HG03280 (cell line): ENCODE measurements around the gene CAMK2G.
"Not testable (repeated sequence)": the region's sequence is repeated elsewhere in the genome, so short reads cannot be mapped to it uniquely, and the experiment has no call there.

Experiments used
- ATAC-seq: cut with Tn5 transposase; IDR thresholded peaks from one replicate; pipeline ENCODE4 v1.9.1; 2021; ENCODE audit warnings: mild to moderate bottlenecking, moderate library complexity; ENCODE audit not compliant: unreplicated experiment

The CAMK2G gene

GRCh38 chr10:73841526-73842285 is 32.6 kb downstream of the CAMK2G start:
- ATAC-seq = no peak

- ATAC-seq = no peak
Observed at GRCh38 chr10:73841061-73841421, 33.3 kb downstream of the CAMK2G start.

GRCh38 chr10:73840403-73841060 is 33.8 kb downstream of the CAMK2G start:
- no peak for ATAC-seq

DNA sequence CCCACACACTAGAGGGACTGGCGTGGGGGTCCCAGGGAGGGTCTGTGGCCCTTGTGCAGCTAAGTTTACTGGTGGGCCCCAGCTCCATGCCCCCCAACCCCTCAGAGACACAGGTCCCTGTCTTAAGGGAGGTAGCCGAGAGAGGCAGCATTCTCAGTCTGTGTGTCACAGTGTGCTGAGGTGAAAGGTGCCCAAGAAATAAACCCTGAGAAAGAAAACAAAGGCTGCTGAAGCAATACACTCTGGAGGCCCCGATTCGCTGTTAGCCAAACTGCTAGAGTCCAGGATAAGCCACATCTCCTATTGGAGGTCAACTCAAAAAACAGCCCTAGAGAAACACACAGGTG is 34.3 kb downstream of the CAMK2G start:
- no peak for ATAC-seq

DNA sequence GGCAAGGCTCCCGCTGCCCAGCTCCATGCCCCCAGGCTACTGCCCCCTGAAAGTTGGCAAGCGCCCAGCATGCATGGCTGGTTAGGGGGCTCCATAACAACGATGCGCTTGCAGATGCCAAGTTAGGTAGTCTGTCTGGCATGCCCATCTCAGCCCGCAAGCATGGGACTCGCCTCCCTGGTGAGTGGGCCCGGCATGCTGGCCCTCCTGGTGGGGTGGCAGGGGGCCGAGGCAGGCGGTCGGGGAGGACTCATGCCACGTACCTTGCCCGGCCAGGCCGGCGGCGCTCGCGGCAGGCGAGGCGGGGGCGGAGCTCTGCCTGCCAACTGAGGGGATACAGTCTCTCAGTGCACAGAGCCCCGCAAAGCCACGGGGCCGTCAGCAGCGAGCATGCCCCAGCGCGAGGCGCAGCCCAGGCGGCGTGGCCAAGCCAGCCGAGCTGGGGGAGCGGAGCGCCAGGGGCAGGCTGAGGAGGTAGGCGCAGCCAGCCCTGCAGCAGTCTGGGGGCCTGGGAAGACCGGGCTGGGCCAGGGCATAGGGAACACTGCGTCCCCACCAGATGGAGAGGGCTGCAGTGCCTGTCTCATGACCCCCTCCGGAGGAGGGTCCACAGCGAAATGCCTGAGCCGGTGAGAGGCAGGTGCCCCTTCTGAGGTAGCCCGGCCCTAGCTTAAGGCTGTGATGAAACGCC is 34.9 kb downstream of the CAMK2G start:
- no peak for ATAC-seq

GRCh38 chr10:73838827-73839226 is 35.5 kb downstream of the CAMK2G start:
- ATAC-seq = no peak

GRCh38 chr10:73838008-73838567 is 36.3 kb downstream of the CAMK2G start:
- no peak for ATAC-seq

GRCh38 chr10:73837072-73837471 is 37.3 kb downstream of the CAMK2G start:
- no peak for ATAC-seq

GRCh38 chr10:73836427-73836980 is 37.9 kb downstream of the CAMK2G start:
- no peak for ATAC-seq

GRCh38 chr10:73829090-73829489 is 45.3 kb downstream of the CAMK2G start:
- not testable (repeated sequence) for ATAC-seq

DNA sequence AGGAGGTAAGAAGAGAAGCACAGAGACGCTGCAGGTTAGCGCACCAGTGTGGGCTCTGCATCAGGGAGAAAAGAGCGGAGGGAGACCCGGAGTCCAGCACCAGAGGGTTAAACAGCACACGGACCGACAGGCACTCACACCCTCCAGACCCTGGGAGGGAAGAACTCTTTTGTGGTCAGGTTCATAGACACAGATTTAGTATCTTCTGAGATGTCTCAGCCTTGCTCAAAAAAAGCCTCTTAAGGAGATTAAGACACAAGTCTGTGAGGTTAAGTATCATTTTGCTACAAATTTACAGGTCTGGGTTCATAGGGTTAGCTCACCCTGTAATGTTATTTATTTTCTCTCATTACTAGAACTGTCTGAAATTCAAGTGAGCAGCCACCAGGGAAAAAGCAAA is 46.2 kb downstream of the CAMK2G start:
- ATAC-seq = no peak

GRCh38 chr10:73827346-73828089 is 46.8 kb downstream of the CAMK2G start:
- ATAC-seq = no peak

GRCh38 chr10:73824146-73824725 is 50.1 kb downstream of the CAMK2G start:
- no peak for ATAC-seq

DNA sequence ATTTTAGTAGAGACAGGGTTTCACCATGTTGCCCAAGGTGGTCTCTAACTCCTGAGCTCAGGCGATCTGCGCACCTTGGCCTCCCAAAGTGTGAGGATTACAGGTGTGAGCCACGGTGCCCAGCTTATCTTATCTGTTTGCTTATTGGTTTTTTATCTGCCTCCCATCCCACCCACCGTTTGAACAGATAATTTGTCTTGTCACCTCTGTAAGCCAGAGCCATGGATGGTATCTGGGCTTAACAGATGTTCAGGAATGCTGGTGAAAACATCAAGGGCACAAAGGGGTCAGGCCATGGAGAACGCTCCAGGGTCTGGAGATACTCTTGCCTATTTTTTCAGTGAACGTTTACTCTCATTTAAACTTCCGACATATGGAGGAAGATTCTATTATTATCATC is 51.0 kb downstream of the CAMK2G start:
- ATAC-seq = no peak

- ATAC-seq = no peak
Observed at GRCh38 chr10:73819513-73820093, 54.8 kb downstream of the CAMK2G start.

GRCh38 chr10:73819081-73819480 is 55.3 kb downstream of the CAMK2G start:
- no peak for ATAC-seq

DNA sequence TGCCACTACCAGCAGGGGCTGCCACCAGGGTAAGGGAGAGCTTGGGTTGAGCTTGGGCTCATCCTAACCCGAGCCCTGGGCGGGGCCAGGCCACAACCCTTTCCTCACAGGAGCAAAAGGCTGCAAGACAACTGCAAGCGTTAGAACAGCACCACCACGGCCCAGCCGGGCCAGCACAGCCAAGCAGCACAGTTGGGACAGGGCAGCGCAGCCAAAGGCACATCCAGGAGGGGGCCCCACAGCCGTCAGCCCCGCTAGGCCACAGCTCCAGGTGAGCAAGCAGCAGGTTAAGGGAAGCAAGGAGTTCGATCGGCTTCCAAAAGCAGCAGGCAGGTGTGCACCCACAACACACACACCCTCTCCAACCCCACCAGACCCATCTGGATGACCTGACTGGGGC is 56.0 kb downstream of the CAMK2G start:
- no peak for ATAC-seq

GRCh38 chr10:73817826-73818225 is 56.5 kb downstream of the CAMK2G start:
- ATAC-seq = no peak

DNA sequence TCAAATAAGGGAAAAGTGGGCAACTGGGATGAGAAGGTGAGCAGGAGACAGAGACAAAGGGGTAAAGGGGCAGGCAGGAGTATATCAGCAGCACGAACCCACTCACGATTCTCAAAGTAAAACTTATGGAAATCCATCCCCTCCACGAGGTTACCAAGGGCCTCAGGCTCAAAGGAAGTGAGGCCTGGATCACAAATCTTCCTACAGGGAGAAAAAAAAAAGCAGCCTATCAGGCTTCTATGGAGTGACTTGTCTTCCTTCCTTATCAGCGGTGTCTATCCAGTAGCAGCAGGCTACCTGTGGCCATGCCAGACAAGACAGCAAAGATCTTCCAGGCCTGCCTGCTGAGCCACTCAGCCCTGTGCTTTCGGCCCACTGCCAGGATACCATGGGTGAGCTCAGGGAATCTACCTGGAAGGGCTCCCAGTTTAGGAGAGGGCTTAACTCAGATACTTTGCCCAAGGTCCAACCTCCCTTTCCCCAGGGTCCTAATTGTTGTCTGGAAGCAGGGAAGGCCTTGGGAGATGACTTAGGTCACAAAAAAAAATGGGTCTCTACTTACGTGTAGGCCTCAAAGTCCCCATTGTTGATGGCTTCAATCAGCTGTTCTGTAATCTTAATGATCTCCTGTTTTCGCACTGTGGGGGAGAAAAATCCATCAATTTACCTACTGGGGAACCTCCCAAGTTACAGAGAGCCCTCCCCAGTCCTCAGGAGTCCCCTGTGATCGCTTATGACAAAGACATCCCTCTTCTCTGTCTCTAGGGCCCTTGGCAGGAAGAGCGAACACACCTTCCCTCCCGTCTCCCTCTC is 57.2 kb downstream of the CAMK2G start:
- no peak for ATAC-seq
